ENCODE results near the gene GPR176. TPM values are rescaled to one million over a fixed set of nuclear protein-coding genes. Genes with fewer than 3 reads are reported as not detected.

The GPR176 gene
- total RNA-seq, 4 donors from 2014 or later: 1.6 to 11.8 (median 4.6) TPM

GRCh38 chr15:39885099-39885777 is 34.8 kb downstream of the GPR176 start:
- H3K4me3 ChIP-seq: no peak overlapping the region
- H3K4me1 ChIP-seq: no peaks in the 10 kb centered on the region
- no peak for TF ChIP-seq EP300 (IDR thresholded peaks at IDR 0.05)
- TF ChIP-seq POLR2A (IDR thresholded peaks at IDR 0.05): no peak
- no peak for TF ChIP-seq POLR2AphosphoS5 (IDR thresholded peaks at IDR 0.05)
- TF ChIP-seq, protein P1, sequence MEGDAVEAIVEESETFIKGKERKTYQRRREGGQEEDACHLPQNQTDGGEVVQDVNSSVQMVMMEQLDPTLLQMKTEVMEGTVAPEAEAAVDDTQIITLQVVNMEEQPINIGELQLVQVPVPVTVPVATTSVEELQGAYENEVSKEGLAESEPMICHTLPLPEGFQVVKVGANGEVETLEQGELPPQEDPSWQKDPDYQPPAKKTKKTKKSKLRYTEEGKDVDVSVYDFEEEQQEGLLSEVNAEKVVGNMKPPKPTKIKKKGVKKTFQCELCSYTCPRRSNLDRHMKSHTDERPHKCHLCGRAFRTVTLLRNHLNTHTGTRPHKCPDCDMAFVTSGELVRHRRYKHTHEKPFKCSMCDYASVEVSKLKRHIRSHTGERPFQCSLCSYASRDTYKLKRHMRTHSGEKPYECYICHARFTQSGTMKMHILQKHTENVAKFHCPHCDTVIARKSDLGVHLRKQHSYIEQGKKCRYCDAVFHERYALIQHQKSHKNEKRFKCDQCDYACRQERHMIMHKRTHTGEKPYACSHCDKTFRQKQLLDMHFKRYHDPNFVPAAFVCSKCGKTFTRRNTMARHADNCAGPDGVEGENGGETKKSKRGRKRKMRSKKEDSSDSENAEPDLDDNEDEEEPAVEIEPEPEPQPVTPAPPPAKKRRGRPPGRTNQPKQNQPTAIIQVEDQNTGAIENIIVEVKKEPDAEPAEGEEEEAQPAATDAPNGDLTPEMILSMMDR (IDR thresholded peaks at IDR 0.05): no peak
- no peaks in the 10 kb centered on the region for H3K27me3 ChIP-seq
- ATAC-seq: no peak
- H3K36me3 ChIP-seq: no peaks in the 10 kb centered on the region
- H3K27ac ChIP-seq: no peak overlapping the region
- no peaks in the 10 kb centered on the region for H3K9me3 ChIP-seq

DNA sequence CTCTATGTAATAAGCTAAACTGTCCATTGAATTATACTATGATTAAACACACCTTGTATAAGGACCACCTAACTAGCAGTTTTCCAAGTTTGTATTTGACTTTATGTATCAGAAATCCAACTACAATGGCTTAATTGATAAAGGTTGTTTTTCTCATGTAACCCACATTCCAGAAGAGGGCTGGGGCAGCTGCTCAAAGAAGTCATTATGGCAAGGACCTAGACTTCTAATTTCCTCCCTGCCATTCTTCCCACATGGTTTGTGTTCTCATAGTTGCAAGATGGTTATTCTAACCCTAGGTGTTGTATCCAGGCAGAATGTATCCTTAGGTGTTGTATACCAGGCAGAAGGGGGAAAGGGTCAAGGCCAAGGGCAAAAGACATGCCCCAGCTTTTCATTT is 35.7 kb downstream of the GPR176 start:
- Histone ChIP-seq H3K36me3 (no peaks in the 10 kb centered on the region), H3K4me1 (no peaks in the 10 kb centered on the region), H3K27ac (no peak overlapping the region), H3K4me3 (no peak overlapping the region), H3K27me3 (no peaks in the 10 kb centered on the region), H3K9me3 (no peaks in the 10 kb centered on the region)
- ATAC-seq: no peak
- TF ChIP-seq, protein P1 (IDR thresholded peaks at IDR 0.05): no peak
- TF ChIP-seq EP300 (IDR thresholded peaks at IDR 0.05) (no peak), POLR2AphosphoS5 (IDR thresholded peaks at IDR 0.05) (no peak), POLR2A (IDR thresholded peaks at IDR 0.05) (no peak)

- TF ChIP-seq POLR2AphosphoS5 (IDR thresholded peaks at IDR 0.05) (no peak), POLR2A (IDR thresholded peaks at IDR 0.05) (no peak), EP300 (IDR thresholded peaks at IDR 0.05) (no peak)
- TF ChIP-seq, protein P1 (IDR thresholded peaks at IDR 0.05): no peak
- Histone ChIP-seq H3K27me3 (no peaks in the 10 kb centered on the region), H3K4me3 (no peak overlapping the region), H3K36me3 (no peaks in the 10 kb centered on the region), H3K9me3 (no peaks in the 10 kb centered on the region), H3K4me1 (no peaks in the 10 kb centered on the region), H3K27ac (no peak overlapping the region)
- 83 to 89% methylated on average over 1 of the region's 1 CpG for WGBS, 2 donors (ENCODE audit: low coverage in 1 of 2)
- ATAC-seq: no peak
Measured at GRCh38 chr15:39882602-39883001, 37.5 kb downstream of the GPR176 start.

DNA sequence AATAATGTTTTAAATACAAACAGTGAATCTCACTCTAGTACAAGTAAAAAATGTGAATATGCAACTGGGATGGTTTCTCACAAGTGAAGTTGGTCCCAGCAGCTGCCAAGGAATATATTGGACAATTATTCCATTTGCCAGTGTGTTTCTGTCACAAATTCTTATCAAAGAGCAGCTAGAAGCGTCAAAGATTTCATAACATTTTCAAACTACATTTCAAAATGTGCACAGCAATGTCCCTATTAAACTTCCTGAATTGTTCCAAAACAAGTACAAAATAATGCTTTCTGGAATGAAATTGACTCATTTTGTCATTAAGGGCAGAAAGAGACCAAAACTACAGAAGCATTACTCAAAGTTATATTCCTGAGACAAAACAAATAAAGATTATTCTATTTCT is 38.3 kb downstream of the GPR176 start:
- no peaks in the 10 kb centered on the region for H3K9me3 ChIP-seq
- ATAC-seq: no peak
- H3K27ac ChIP-seq: no peak overlapping the region
- no peaks in the 10 kb centered on the region for H3K4me1 ChIP-seq
- no peaks in the 10 kb centered on the region for H3K27me3 ChIP-seq
- TF ChIP-seq POLR2AphosphoS5 (IDR thresholded peaks at IDR 0.05) (no peak), POLR2A (IDR thresholded peaks at IDR 0.05) (no peak), EP300 (IDR thresholded peaks at IDR 0.05) (no peak)
- TF ChIP-seq, protein P1 (IDR thresholded peaks at IDR 0.05): no peak
- H3K4me3 ChIP-seq: no peak overlapping the region
- no peaks in the 10 kb centered on the region for H3K36me3 ChIP-seq
- 50 to 75% methylated on average over 1 of the region's 1 CpG for WGBS, 2 donors (ENCODE audit: low coverage in 1 of 2)

DNA sequence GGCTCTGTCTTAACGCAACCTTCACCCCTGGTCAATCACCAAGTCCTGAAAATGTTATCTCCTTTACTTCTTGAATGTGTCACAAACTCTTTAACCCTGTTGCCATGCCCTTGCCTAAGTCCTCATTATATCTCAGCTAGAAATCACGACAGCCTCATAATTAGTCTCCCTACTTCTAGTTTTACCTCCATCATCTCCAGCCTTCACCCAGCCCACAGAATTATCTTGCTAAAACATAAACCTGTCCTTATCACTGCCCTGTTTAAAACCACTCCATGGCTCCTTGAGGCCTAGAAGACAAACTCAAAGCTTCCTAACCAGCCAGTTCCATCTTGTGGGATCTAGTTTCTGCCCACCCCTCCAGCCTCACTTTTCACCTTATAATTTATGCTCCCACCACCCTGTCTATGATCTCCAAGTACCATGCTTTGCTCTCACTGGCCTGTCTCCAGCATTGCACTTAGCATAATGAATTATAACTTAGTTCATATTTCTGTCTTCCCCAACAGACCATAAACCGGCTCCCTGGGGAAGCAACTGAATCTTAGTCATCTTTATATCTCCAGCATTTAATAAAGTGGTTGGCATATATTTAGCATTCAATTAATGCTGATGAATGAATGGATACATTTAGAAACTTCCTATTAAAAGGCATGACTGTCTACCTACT is 39.2 kb downstream of the GPR176 start:
- no peak overlapping the region for H3K4me3 ChIP-seq
- 86 to 100% methylated on average over 1 to 3 of the region's 3 CpGs for WGBS, 2 donors (ENCODE audit: low coverage in 1 of 2)
- H3K27ac ChIP-seq: no peak overlapping the region
- H3K9me3 ChIP-seq: no peaks in the 10 kb centered on the region
- no peaks in the 10 kb centered on the region for H3K36me3 ChIP-seq
- TF ChIP-seq EP300 (IDR thresholded peaks at IDR 0.05) (no peak), POLR2A (IDR thresholded peaks at IDR 0.05) (no peak), POLR2AphosphoS5 (IDR thresholded peaks at IDR 0.05) (no peak)
- TF ChIP-seq, protein P1 (IDR thresholded peaks at IDR 0.05): no peak
- no peak for ATAC-seq
- no peaks in the 10 kb centered on the region for H3K4me1 ChIP-seq
- no peaks in the 10 kb centered on the region for H3K27me3 ChIP-seq
